Stimulated activated CD8-positive, alpha-beta memory T cell treated with anti-CD3 and anti-CD28 coated beads, Interleukin-15, amount 100 ng/mL, for 48 hours (primary cell): ENCODE data around the gene MUC5B.

Experiments used
- DNase-seq, 2 donors: peaks; one replicate each; pipeline ENCODE4 v3.0.0-alpha.2; 2020; ENCODE audit warnings: low read depth in 2 of 2

Gene MUC5B

GRCh38 chr11:1221848-1222311 is 986 bp upstream of the MUC5B start:
- DNase-seq: no peak

DNA sequence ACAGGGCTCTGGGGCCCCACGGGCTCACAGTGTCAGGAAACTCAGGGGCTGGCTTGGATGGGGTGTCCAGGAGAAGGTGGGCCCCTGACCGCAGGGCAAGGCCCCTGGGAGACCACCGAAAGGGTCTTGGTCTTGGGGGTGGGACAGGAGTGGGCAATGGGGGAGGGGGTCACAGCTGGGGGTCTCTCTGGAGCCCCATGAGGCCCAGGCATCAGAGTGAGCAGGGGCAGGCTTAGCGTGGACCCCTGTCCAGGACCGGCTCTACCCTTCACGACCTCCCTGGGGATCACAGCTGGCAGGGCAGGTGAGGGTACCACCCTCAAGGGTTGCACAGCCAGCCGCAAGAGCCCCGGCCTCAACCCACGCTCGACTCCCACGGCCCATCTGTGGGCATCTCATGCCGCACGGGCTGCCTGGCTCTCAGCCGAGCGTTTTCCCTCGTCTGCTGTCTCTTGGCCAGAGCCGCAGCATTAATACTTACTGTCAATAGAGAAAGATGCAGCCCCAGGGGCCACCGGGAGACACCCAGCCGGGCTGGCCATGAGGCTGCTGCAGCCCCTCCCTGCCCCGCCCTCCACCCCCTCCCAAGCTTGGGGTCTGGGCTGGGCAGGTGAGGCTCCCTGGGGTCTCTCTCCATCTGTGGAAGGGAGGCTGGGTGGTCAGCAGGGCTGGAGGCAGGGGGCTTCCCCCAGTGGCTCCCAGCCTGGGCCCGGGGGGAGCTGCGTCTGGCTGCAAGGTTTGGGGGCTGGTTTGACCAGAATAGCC is 662 bp downstream of the MUC5B start:
- DNase-seq: no peak

- DNase-seq: no peak
Observed at GRCh38 chr11:1224111-1224490, 1.2 kb downstream of the MUC5B start.

- no peak for DNase-seq
Observed at GRCh38 chr11:1224491-1225385, 1.9 kb downstream of the MUC5B start.

GRCh38 chr11:1225386-1226225 is 2.7 kb downstream of the MUC5B start:
- DNase-seq: no peak

DNA sequence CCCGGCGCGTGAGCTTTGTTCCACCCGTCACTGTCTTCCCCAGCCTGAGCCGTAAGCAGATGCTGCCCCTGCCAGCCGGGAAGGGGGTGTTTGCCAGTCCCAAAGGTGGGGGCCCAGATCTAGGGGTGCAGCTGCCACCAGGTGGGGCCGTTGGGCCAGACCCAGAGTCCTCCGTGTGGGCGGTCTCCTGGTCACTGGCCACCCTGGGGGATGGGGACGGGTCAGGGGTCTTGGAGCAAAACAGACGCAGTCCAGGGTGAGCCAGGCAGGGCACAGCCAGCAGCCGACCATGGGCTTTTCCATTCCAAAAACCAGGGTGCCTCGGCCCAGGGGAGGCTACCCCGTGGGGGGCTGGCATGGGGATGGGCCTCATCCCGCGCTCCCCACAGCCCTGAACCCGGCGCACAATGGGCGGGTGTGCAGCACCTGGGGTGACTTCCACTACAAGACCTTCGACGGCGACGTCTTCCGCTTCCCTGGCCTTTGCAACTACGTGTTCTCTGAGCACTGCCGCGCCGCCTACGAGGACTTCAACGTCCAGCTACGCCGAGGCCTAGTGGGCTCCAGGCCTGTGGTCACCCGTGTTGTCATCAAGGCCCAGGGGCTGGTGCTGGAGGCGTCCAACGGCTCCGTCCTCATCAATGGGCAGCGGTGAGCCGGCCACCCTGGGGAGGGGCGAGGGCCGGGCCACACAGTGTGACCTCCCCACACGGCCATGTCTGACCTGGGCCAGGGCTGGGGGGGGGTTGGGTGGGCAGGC is 3.5 kb downstream of the MUC5B start:
- DNase-seq: no peak

DNA sequence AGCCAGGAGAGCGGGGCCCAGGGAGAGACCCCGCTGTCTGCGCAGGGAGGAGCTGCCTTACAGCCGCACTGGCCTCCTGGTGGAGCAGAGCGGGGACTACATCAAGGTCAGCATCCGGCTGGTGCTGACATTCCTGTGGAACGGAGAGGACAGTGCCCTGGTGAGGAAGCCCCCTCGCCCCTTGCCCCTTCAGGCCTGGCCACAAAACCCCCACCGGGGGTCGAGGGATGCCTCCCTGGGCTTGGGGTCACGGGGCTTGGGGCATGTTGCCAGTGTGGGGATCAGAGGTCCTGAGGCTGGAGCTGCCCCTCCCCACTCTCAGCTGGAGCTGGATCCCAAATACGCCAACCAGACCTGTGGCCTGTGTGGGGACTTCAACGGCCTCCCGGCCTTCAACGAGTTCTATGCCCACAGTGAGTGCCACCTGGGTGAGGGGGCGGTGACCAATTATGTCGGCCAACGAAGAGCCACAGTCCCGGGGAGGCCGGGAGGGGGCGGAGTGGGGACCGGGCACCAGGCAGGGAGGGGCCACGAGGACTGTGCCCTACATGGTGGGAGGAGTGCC is 4.2 kb downstream of the MUC5B start:
- no peak for DNase-seq

DNA sequence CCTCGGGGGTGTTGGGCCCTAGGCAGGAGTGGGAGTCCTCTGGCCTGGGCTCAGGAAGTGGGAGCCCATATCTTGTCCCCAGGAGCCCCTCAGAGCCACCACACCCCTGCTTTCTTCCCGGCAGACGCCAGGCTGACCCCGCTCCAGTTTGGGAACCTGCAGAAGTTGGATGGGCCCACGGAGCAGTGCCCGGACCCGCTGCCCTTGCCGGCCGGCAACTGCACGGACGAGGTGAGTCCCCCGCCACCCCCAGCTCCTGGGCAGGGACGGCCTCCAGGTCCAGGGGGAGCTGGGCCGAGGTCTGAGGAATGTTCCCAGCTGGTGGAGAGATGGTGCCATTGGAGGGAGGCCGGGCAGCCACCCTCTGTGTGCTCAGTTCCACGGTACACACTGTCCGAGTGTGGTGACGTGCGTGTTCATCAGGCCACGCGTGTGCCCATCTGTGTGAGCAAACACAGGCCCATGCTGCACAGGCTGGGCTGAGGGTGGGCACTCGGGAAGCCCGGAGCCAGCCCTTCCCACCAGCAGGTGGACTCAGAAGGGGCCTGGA is 4.8 kb downstream of the MUC5B start:
- DNase-seq: no peak

GRCh38 chr11:1228101-1228821 is 5.4 kb downstream of the MUC5B start:
- DNase-seq: no peak

GRCh38 chr11:1228921-1229451 is 6.1 kb downstream of the MUC5B start:
- DNase-seq: no peak

- DNase-seq: no peak
Observed at GRCh38 chr11:1229471-1230120, 6.7 kb downstream of the MUC5B start.

DNA sequence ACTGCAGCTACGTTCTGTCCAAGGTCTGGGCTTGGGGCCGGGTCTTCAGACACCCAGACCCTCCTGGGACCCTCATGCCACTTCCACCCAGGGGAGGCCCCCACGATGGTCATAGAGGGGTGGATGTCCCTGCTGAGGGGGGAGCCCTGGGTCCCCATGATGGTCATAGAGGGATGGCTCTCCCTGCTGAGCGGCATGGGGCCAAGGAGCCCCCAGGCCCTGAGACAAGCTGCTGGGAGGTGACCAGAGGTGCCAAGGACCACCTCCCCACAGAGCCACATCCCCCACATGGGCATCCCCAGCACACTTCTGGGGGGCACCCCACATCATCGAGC is 7.2 kb downstream of the MUC5B start:
- DNase-seq: no peak

GRCh38 chr11:1230456-1231395 is 7.9 kb downstream of the MUC5B start:
- DNase-seq: no peak

DNA sequence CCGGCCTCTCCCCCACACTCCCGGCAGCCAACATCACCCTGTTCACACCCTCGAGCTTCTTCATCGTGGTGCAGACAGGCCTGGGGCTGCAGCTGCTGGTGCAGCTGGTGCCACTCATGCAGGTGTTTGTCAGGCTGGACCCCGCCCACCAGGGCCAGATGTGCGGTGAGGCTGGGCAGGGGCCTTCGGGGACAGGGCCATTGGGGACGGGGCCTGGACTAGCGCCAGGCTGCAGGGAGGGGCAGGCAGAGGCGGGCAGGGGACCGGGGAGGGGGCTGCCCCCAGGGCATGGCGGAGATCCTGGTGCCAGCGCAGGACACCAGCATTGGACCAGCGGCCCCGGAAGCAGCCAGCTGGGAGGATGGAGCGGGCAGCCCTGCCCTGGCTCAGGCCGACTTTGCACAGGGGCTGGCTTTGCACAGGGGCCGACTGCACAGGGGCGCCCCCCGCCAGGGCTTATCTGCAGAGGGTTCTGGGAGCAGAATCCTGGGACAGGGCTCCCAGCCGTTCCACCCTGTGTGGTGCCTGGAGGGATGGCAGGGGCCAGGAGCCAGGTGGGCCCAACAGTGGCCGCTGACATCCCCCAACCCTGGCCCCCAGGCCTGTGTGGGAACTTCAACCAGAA is 8.6 kb downstream of the MUC5B start:
- DNase-seq: no peak

DNA sequence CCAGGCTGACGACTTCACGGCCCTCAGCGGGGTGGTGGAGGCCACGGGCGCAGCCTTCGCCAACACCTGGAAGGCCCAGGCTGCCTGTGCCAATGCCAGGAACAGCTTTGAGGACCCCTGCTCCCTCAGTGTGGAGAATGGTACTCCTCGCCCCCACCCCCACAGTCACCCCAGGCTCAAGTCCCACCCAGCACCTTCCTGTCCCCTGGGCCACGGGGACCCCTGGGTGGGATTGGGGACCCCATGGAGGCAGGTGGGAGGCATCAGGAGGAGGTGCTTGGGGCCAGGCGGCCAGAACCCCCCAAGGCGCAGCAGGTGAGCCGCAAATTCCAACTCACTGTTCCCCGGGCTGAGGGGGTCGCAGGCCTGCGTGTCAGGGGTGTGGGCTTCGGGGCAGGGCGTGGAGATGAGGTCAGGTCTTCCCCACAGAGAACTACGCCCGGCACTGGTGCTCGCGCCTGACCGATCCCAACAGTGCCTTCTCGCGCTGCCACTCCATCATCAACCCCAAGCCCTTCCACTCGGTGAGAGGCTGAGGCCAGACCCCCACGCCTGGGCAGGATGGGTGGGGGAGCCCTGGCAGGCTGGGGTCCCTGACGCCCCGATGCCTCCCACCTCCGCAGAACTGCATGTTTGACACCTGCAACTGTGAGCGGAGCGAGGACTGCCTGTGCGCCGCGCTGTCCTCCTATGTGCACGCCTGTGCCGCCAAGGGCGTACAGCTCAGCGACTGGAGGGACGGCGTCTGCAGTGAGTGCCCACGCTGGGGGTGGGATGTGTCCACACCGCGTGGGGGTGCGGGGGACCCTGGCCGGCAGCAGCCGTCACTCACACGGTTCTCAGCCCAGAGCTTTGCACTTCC is 9.4 kb downstream of the MUC5B start:
- DNase-seq: no peak

- DNase-seq: no peak
Observed at GRCh38 chr11:1232883-1233321, 10.0 kb downstream of the MUC5B start.
